Hepatocyte (in vitro differentiated cells): Measurements from ENCODE around the gene TNFRSF21. TPM values are rescaled to one million over a fixed set of nuclear protein-coding genes. Genes with fewer than 3 reads are reported as not detected.

Experiments
- DNase-seq: peaks from one replicate; pipeline ENCODE4 v3.0.0-alpha.2; 2016; ENCODE audit warnings: low spot score
- H2AFZ ChIP-seq: fragments of 200-600 bp; sonication (generic); 2 replicates; pipeline ENCODE4 v1.6.0; 2016; ENCODE audit warnings: antibody characterized with exemption, mild to moderate bottlenecking
- H3K27ac ChIP-seq: fragments of 200-600 bp; sonication (generic); 2 replicates; pipeline ENCODE4 v1.5.1; 2016; ENCODE audit warnings: mild to moderate bottlenecking
- H3K27me3 ChIP-seq: fragments of 200-600 bp; sonication (generic); 2 replicates; pipeline ENCODE4 v1.6.1; 2016
- H3K36me3 ChIP-seq: fragments of 200-600 bp; sonication (generic); replicated peaks from 2 replicates; pipeline ENCODE4 v1.5.1; 2016; ENCODE audit warnings: low read depth; ENCODE audit not compliant: insufficient read depth
- H3K4me1 ChIP-seq: fragments of 200-600 bp; sonication (generic); 2 replicates; pipeline ENCODE4 v1.5.1; 2016; ENCODE audit warnings: mild to moderate bottlenecking, moderate library complexity; ENCODE audit not compliant: insufficient read depth
- H3K4me2 ChIP-seq: fragments of 200-600 bp; sonication (generic); 2 replicates; pipeline ENCODE4 v1.6.0; 2016
- H3K4me3 ChIP-seq: fragments of 200-600 bp; sonication (generic); 2 replicates; pipeline ENCODE4 v1.5.1; 2016; ENCODE audit warnings: mild to moderate bottlenecking
- H3K79me2 ChIP-seq: fragments of 200-600 bp; sonication (generic); 2 replicates; pipeline ENCODE4 v1.6.0; 2017; ENCODE audit warnings: mild to moderate bottlenecking
- H3K9me2 ChIP-seq: fragments of 200-600 bp; sonication (generic); replicated peaks from 2 replicates; pipeline ENCODE4 v1.6.0; 2017; ENCODE audit warnings: mild to moderate bottlenecking; ENCODE audit not compliant: insufficient read depth
- H3K9me3 ChIP-seq: fragments of 200-600 bp; sonication (generic); 2 replicates; pipeline ENCODE4 v1.5.1; 2016; ENCODE audit warnings: low read depth, mild to moderate bottlenecking
- H4K20me1 ChIP-seq: fragments of 200-600 bp; sonication (generic); 2 replicates; pipeline ENCODE4 v1.6.0; 2016; ENCODE audit warnings: mild to moderate bottlenecking; ENCODE audit not compliant: insufficient read depth, poor library complexity, severe bottlenecking
- CTCF ChIP-seq: fragments of 200-600 bp; sonication (generic); IDR thresholded peaks from 2 replicates; pipeline ENCODE4 v1.5.1; 2016; ENCODE audit warnings: antibody characterized with exemption, mild to moderate bottlenecking; ENCODE audit not compliant: poor library complexity
- EZH2 ChIP-seq: fragments of 200-600 bp; sonication (generic); IDR thresholded peaks from 2 replicates; pipeline ENCODE4 v1.6.1; 2016; ENCODE audit warnings: antibody characterized with exemption, mild to moderate bottlenecking, borderline replicate concordance
- EZH2phosphoT487 ChIP-seq: fragments of 200-600 bp; sonication (generic); IDR thresholded peaks from one replicate; pipeline ENCODE4 v1.6.1; 2018; ENCODE audit warnings: antibody characterized with exemption, mild to moderate bottlenecking, low read depth, moderate library complexity; ENCODE audit not compliant: unreplicated experiment, severe bottlenecking
- WGBS: methylation state at CpG from one replicate; pipeline ENCODE4 v1.1.6; 2016; ENCODE audit warnings: low lambda C conversion rate; ENCODE audit errors: missing lambda C conversion rate; 5-methylcytosine and 5-hydroxymethylcytosine counted together
- polyA plus RNA-seq: library from polyadenylated mRNA; unstranded; fragments of >200 nt; fragmentation: Nextera tagmentation; extraction: Ambion mirVana; gene quantifications from 2 replicates; pipeline ENCODE4 v1.2.1, GENCODE V29; 2016
- total RNA-seq: library from RNA; depleted of rRNA; stranded (reverse); fragments of >200 nt; gene quantifications from 2 replicates; pipeline ENCODE4 v1.2.3, GENCODE V29; 2014

TNFRSF21 gene
- total and polyA plus RNA-seq, 2 experiments from 2014 or later = 52.1 to 104 TPM

- Histone ChIP-seq H4K20me1 (peaks cover 4% of the 10 kb centered on the region), H3K9me3 (no peaks in the 10 kb centered on the region), H3K27me3 (no peaks in the 10 kb centered on the region), H3K4me2 (no peak overlapping the region), H3K79me2 (peaks cover 56% of the 10 kb centered on the region), H3K9me2 (no peaks in the 10 kb centered on the region), H2AFZ (no peak overlapping the region), H3K27ac (no peak overlapping the region), H3K36me3 (no peaks in the 10 kb centered on the region), H3K4me3 (no peak overlapping the region), H3K4me1 (no peaks in the 10 kb centered on the region)
- no peak for DNase-seq
- WGBS = 93% methylated on average over 2 of the region's 2 CpGs
- no peak for TF ChIP-seq CTCF
- no peak for TF ChIP-seq EZH2phosphoT487
- no peak for TF ChIP-seq EZH2
Measured at GRCh38 chr6:47265971-47266370, 43.7 kb downstream of the TNFRSF21 start.

GRCh38 chr6:47264775-47265184, 44.9 kb downstream of the TNFRSF21 start:
- no peaks in the 10 kb centered on the region for H3K9me3 ChIP-seq
- no peaks in the 10 kb centered on the region for H3K36me3 ChIP-seq
- H2AFZ ChIP-seq = no peak overlapping the region
- 78% methylated on average over 3 of the region's 3 CpGs for WGBS
- no peak overlapping the region for H3K27ac ChIP-seq
- H3K4me3 ChIP-seq = no peak overlapping the region
- H4K20me1 ChIP-seq = peaks cover 4% of the 10 kb centered on the region
- H3K4me1 ChIP-seq = no peaks in the 10 kb centered on the region
- H3K79me2 ChIP-seq = peaks cover 57% of the 10 kb centered on the region
- TF ChIP-seq EZH2 (no peak), EZH2phosphoT487 (no peak), CTCF (no peak)
- DNase-seq = no peak
- no peak overlapping the region for H3K4me2 ChIP-seq
- H3K9me2 ChIP-seq = no peaks in the 10 kb centered on the region
- H3K27me3 ChIP-seq = no peaks in the 10 kb centered on the region

DNA sequence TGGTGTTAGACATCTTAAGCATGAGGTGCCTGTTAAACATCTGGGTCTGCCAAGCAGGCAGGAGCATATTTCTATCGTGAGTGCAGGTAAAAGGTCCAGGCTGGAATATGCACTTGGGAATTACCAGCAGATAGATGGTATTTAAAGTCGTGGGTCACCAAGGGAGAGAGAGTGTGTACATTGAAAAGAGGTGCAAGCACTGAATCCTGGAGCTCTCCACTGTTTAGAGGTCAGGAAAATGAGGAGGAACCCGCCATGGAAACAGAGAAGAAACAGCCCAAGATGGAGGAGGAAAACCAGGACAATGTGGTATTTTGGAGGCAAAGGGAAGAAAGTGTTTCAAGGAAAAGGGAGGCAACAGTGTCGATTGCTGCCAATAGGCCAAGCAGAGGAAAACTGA, 46.4 kb downstream of the TNFRSF21 start:
- Histone ChIP-seq H3K4me2 (no peak overlapping the region), H3K4me3 (no peak overlapping the region), H3K9me2 (no peaks in the 10 kb centered on the region), H2AFZ (no peak overlapping the region), H3K36me3 (no peaks in the 10 kb centered on the region), H3K27ac (no peak overlapping the region), H4K20me1 (no peaks in the 10 kb centered on the region), H3K79me2 (peaks cover 50% of the 10 kb centered on the region), H3K4me1 (no peaks in the 10 kb centered on the region), H3K9me3 (no peaks in the 10 kb centered on the region), H3K27me3 (no peaks in the 10 kb centered on the region)
- WGBS = 88% methylated on average over 4 of the region's 4 CpGs
- no peak for TF ChIP-seq CTCF
- TF ChIP-seq EZH2phosphoT487 = no peak
- no peak for TF ChIP-seq EZH2
- no peak for DNase-seq

DNA sequence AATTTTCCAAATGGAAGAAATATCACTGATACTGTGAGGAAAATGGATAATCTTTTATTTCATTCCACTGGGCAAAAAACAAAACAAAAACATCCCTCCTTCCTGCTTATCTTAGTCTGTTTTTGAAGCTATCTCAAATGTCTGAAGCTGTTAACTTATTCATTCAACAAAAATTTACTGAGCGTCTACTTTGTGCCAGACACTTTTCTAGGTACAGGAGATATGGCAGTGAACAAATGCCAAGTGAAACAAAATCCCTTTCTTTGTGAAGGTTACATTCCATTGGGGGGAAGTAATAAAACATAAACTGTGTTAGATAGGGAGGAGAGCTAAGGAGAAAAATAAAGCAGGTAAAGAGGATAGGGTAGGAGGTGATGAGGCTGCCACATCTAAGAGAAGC, 47.5 kb downstream of the TNFRSF21 start:
- WGBS = 75% methylated on average over 1 of the region's 1 CpG
- Histone ChIP-seq H4K20me1 (no peaks in the 10 kb centered on the region), H3K9me2 (no peaks in the 10 kb centered on the region), H3K4me1 (no peaks in the 10 kb centered on the region), H3K9me3 (no peaks in the 10 kb centered on the region), H3K4me3 (no peak overlapping the region), H3K36me3 (no peaks in the 10 kb centered on the region), H3K79me2 (peaks cover 55% of the 10 kb centered on the region), H2AFZ (no peak overlapping the region), H3K27ac (no peak overlapping the region), H3K27me3 (no peaks in the 10 kb centered on the region), H3K4me2 (no peak overlapping the region)
- no peak for TF ChIP-seq EZH2phosphoT487
- no peak for TF ChIP-seq EZH2
- TF ChIP-seq CTCF = no peak
- DNase-seq = no peak
